MM.1S (cell line): ENCODE data around the gene SH3TC2.

ENCODE experiments used
- DNase-seq: peaks from one replicate; pipeline ENCODE4 v3.0.0-alpha.2; 2015
- H2AFZ ChIP-seq: fragments of 300-600 bp; sonication (generic); 2 replicates; pipeline ENCODE4 v1.6.0; 2016; ENCODE audit warnings: antibody characterized with exemption, low read length
- H3F3A ChIP-seq: fragments of 300-600 bp; sonication (generic); 2 replicates; pipeline ENCODE4 v1.6.1; 2016; ENCODE audit warnings: mild to moderate bottlenecking, antibody characterized with exemption, low read length, moderate library complexity, mixed read lengths; ENCODE audit not compliant: insufficient read depth
- H3K27ac ChIP-seq: fragments of 300-600 bp; sonication (generic); 2 replicates; pipeline ENCODE4 v1.5.1; 2016; ENCODE audit warnings: mild to moderate bottlenecking, low read length
- H3K27me3 ChIP-seq: fragments of 300-600 bp; sonication (generic); replicated peaks from 2 replicates; pipeline ENCODE4 v1.6.0; 2016; ENCODE audit warnings: low read length; ENCODE audit not compliant: insufficient read depth
- H3K36me3 ChIP-seq: fragments of 300-600 bp; sonication (generic); replicated peaks from 2 replicates; pipeline ENCODE4 v1.6.1; 2016; ENCODE audit warnings: mild to moderate bottlenecking, low read length, mixed read lengths; ENCODE audit not compliant: insufficient read depth
- H3K4me1 ChIP-seq: fragments of 300-600 bp; sonication (generic); 2 replicates; pipeline ENCODE4 v1.6.1; 2016; ENCODE audit warnings: low read length, mixed read lengths
- H3K4me2 ChIP-seq: fragments of 300-600 bp; sonication (generic); 2 replicates; pipeline ENCODE4 v1.6.0; 2016; ENCODE audit warnings: low read depth, low read length
- H3K4me3 ChIP-seq: fragments of 300-600 bp; sonication (generic); 2 replicates; pipeline ENCODE4 v1.5.1; 2016; ENCODE audit warnings: low read length, mixed read lengths
- H3K79me2 ChIP-seq: fragments of 300-600 bp; sonication (generic); 2 replicates; pipeline ENCODE4 v1.6.1; 2016; ENCODE audit warnings: mixed run types, low read length, mixed read lengths
- H3K9ac ChIP-seq: fragments of 300-600 bp; sonication (generic); 2 replicates; pipeline ENCODE4 v1.6.1; 2016; ENCODE audit warnings: low read length, mixed read lengths
- H3K9me2 ChIP-seq: fragments of 300-600 bp; sonication (generic); replicated peaks from 2 replicates; pipeline ENCODE4 v1.6.1; 2016; ENCODE audit warnings: mild to moderate bottlenecking, low read length, mixed read lengths; ENCODE audit not compliant: insufficient read depth
- H3K9me3 ChIP-seq: fragments of 300-600 bp; sonication (generic); replicated peaks from 2 replicates; pipeline ENCODE4 v1.6.1; 2016; ENCODE audit warnings: mild to moderate bottlenecking, low read length, mixed read lengths; ENCODE audit not compliant: insufficient read depth
- H4K20me1 ChIP-seq: fragments of 300-600 bp; sonication (generic); 2 replicates; pipeline ENCODE4 v1.6.1; 2016; ENCODE audit warnings: mild to moderate bottlenecking, low read length, moderate library complexity, mixed read lengths; ENCODE audit not compliant: insufficient read depth
- CTCF ChIP-seq: fragments of 300-600 bp; sonication (generic); IDR thresholded peaks from 2 replicates; pipeline ENCODE4 v1.5.1; 2016; ENCODE audit warnings: antibody characterized with exemption, low read length, mixed read lengths
- EZH2 ChIP-seq: fragments of 300-600 bp; sonication (generic); optimal IDR thresholded peaks from 2 replicates; pipeline ENCODE3; 2017; ENCODE audit warnings: low read depth, mild to moderate bottlenecking, antibody characterized with exemption, low read length, mixed read lengths
- EZH2phosphoT487 ChIP-seq: fragments of 300-600 bp; sonication (generic); IDR thresholded peaks from 2 replicates; pipeline ENCODE4 v1.6.1; 2018; ENCODE audit warnings: antibody characterized with exemption, low read length

SH3TC2 gene

GRCh38 chr5:149063896-149064478 is 1.1 kb upstream of the SH3TC2 start:
- Histone ChIP-seq H3K27me3 (no peaks in the 10 kb centered on the region), H3K4me3 (no peak overlapping the region), H3K9ac (no peak overlapping the region), H3K4me2 (no peak overlapping the region), H3K9me3 (no peaks in the 10 kb centered on the region), H3K79me2 (no peaks in the 10 kb centered on the region), H4K20me1 (no peaks in the 10 kb centered on the region), H3K4me1 (no peaks in the 10 kb centered on the region), H3K27ac (no peak overlapping the region), H3F3A (no peaks in the 10 kb centered on the region), H3K36me3 (no peaks in the 10 kb centered on the region), H3K9me2 (no peaks in the 10 kb centered on the region), H2AFZ (no peak overlapping the region)
- no peak for TF ChIP-seq EZH2phosphoT487
- no peak for TF ChIP-seq CTCF
- no peak for TF ChIP-seq EZH2
- no peak for DNase-seq

- no peak overlapping the region for H3K4me3 ChIP-seq
These were observed 368 bp downstream of the SH3TC2 start for GRCh38 chr5:149062371-149063016.

GRCh38 chr5:149061341-149061740 is 1.5 kb downstream of the SH3TC2 start:
- Histone ChIP-seq H3K27ac (no peak overlapping the region), H2AFZ (no peak overlapping the region), H3K9me2 (no peaks in the 10 kb centered on the region), H3K79me2 (no peaks in the 10 kb centered on the region), H3K27me3 (no peaks in the 10 kb centered on the region), H3K4me3 (no peak overlapping the region), H3F3A (no peaks in the 10 kb centered on the region), H3K9ac (no peak overlapping the region), H3K9me3 (no peaks in the 10 kb centered on the region), H3K4me2 (no peak overlapping the region), H3K4me1 (no peaks in the 10 kb centered on the region), H3K36me3 (no peaks in the 10 kb centered on the region), H4K20me1 (no peaks in the 10 kb centered on the region)
- TF ChIP-seq CTCF (no peak), EZH2phosphoT487 (no peak), EZH2 (no peak)
- DNase-seq, result no peak

More at GRCh38 chr5:149062371-149063016, 368 bp downstream of the SH3TC2 start:
- Histone ChIP-seq H3K4me1 (no peaks in the 10 kb centered on the region), H3K9ac (no peak overlapping the region), H3K4me2 (no peak overlapping the region), H3K79me2 (no peaks in the 10 kb centered on the region), H2AFZ (no peak overlapping the region), H3F3A (no peaks in the 10 kb centered on the region), H3K27ac (no peak overlapping the region), H3K9me3 (no peaks in the 10 kb centered on the region), H3K9me2 (no peaks in the 10 kb centered on the region), H3K36me3 (no peaks in the 10 kb centered on the region), H4K20me1 (no peaks in the 10 kb centered on the region), H3K27me3 (no peaks in the 10 kb centered on the region)
- DNase-seq, result no peak
- TF ChIP-seq EZH2phosphoT487 (no peak), EZH2 (no peak), CTCF (no peak)
